Endometrial microvascular endothelial cells (primary cell): ENCODE measurements around the gene CTDP1. TPM values are rescaled to one million over a fixed set of nuclear protein-coding genes. Genes with fewer than 3 reads are reported as not detected.

Source experiments
- in situ Hi-C: cut with HindIII; loops from 2 replicates; pipeline ENCODE4 v1.10.0; 2017; ENCODE audit warnings: low sequenced_read_pairs, low pct_unique_long_range_greater_than_20kb; ENCODE audit errors: inconsistent ontology term
- total RNA-seq: library from RNA; depleted of rRNA; stranded (reverse); fragments of >200 nt; gene quantifications from one replicate; pipeline ENCODE4 v1.2.3, GENCODE V29; 2015; ENCODE audit errors: inconsistent ontology term

The CTDP1 gene
- total RNA-seq, 1 donor from 2014 or later: 26.1 TPM

DNA sequence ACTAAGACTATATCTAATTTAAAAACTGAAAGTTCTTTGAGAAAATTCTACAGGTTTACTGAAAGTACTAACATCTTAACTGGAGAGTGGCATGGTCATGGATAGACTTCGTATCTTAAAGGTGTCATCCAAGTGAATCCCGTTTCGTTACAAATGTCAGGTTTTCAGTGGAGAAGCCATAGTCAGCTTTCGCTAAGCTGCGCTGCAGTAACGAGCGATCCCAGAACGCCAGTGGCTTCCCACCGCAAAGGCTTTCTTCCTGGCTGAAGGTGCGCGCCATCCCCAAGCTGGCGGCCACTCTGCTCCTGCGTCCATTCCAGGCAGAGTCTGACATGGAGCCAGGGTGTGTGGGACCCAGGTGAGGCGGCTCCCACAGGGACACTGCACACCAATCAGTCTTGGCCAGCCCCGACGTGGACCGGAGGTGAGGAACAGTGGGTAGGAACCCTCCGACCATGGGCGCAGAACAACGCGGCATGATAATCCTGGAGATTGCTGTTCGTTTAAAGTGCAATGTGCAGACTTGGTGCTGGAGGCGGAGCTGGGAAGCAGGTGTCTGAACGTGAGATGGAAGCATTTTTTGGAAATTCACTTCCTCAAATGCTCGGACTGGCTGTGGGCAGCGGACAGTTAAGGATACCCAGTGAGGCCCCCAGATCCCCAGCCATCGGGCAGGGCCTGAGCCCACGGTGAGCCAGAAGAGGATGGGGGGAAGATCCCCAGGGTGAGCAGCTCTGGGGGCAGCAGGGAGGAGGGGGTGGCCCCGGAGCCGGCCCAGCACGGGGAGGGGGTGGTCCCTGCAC is 90.3 kb downstream of the CTDP1 start:
- in situ Hi-C loops: no loop called here

GRCh38 chr18:79770501-79770815 is 90.9 kb downstream of the CTDP1 start:
- in situ Hi-C loops: no loop called here

DNA sequence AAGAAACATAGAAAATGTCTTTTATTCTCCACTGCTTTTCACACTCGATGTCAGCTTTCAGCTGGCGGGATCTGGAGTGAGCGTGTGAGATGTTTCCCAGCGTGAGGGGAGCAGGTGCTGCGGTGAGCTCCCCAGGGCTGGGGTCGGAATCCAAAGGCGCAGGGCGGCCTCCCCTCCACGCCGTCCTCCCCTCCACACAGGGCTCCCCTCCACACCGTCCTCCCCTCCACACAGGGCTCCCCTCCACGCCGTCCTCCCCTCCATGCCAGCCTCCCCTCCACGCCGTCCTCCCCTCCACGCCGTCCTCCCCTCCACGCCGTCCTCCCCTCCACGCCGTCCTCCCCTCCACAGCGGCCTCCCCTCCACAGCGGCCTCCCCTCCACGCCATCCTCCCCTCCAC is 91.2 kb downstream of the CTDP1 start:
- in situ Hi-C loops: no loop called here

DNA sequence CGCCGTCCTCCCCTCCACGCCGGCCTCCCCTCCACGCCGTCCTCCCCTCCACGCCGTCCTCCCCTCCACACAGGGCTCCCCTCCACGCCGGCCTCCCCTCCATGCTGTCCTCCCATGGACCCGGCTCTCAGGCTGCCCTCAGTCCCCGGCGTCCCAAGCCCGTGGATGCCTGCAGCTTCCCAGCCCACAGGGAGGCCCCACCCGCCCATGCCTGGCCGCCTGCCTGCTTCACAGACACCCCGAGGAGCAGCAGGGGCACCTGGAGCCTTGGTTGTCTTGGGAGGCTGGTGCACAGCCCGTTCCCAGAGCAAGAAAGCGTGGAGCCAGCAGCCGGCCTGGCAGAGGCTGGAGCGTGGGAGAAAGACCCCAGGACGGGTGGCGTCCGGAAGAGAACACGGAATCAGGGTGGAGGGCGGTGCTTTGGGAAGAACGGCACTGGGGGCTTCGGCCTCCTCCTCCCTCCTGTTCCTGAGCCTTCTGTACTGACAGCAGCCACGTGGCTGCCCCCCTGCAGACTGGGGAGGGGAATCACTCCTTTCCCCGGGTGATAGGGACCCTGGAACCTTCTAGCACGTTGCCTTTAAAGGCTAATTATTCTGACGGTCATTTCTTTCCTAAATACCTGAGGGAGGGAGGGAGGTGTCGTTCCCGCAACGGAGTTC is 92.0 kb downstream of the CTDP1 start:
- in situ Hi-C loops: no loop called here

DNA sequence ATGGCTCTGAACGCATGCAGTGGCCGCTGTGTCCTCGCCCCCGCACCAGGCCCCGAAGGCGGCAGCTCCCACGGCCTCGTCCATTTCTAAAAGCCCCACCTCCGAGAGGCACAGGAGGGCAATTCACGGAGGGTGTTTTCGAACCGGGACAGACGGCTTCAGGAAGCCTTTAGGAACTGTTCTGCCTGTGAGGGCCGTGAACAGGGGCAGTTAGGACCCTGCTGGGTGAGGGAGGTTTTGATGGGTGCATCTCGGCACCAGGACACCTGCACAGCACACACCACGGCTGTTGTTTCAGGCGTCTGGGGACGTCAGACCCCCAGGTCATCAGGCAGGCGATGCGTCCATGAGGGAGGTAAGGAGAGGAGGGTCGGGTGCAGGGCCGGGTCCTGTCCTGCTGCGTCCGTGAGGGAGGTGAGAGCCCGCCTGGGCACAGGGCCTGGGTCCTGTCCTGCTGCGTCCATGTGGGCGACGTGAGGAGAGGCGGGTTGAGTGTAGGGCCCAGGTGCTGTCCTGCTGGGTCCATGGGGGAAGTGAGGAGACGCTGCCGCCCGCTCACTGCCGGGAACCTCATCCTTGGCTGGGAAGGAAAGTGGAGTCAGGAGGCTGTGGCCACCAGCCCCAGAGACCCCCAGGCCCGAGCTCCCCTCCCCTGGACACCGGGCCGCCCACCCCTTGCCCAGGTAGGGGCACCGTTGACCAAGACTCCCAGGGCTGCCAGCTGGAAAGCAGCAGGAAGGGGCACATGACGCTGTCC is 92.7 kb downstream of the CTDP1 start:
- in situ Hi-C loops: no loop called here

GRCh38 chr18:79772865-79773696 is 93.5 kb downstream of the CTDP1 start:
- in situ Hi-C loops: no loop called here

DNA sequence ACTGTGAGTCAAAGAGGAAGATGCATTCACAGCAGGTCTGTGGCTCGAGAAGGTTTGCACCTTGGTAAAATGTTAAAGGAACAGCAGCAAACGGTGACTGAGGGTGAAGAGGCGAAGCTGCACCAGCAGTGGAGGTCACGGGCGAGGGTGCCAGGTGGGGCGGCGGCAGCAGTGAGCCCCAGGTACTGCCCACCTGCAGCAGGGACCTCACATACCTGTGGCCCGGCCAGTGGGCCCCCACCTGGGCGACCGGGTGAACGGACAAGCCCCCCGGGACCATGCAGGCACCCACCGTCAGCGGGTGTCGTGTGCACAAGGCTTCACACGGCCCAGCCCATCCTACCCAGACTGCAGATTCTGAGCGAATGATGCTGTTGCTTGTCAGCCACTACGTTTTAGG is 94.5 kb downstream of the CTDP1 start:
- in situ Hi-C loops: no loop called here

- in situ Hi-C loops: no loop called here
These were observed 96.0 kb downstream of the CTDP1 start for GRCh38 chr18:79775441-79776221.

- in situ Hi-C loops: no loop called here
These were observed 97.1 kb downstream of the CTDP1 start for GRCh38 chr18:79776674-79777073.

DNA sequence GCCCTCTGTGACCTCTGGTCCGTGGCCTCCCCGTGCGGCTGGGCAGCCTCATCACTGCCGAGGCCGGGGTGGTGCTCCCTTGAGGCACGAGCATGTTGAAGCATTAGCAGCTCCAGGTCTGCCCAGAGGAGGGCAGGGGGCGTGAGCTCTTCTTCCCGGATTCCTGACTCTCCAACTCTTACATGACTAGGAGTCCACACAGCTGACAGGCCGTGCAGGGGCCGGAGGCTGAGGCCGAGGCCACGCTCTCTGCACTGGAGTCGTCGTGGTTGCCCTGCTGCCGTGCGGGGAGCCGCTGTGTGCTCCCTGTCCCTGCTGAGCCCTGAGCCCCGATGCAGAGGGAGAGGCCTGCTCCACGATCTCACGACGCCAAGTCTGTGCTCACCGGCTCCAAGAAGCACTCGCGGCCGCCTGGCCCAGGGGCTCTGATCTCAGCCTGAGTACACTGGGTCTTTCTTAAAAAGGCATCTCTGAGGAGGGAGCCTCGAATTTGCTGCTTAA is 98.7 kb downstream of the CTDP1 start:
- in situ Hi-C loops: no loop called here

DNA sequence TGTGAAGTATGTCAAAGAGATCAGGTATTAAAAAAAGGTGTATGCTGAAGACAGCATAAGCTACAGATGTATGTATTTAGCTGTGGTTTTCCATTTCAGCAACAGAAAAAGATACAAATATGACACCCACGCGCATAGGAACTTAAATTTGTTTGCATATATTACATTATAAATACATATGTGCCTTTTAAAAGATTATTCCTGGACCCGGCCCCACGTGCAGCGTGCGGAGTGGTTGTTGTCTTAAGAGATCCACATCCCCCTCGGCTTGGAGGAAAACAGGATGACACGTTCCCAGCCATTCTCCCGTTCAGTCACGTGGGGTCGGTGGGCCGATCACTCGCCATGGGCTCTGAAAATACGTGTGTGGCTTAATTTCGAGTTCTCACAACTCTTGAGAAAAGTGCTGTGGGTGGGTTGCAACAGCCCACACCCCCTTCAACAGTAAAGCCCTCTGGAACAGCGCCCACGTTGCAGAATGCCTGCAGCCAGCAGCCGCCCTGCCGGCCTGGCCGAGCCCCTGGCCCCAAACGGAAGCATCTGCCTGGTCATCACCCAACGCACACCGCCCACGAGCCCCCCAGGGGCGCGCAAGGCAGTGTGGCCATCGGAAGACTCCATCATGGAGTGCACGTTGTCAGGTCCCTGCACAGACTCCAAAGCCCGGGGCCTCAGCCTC is 99.6 kb downstream of the CTDP1 start:
- in situ Hi-C loops: no loop called here

- in situ Hi-C loops: no loop called here
These were observed 100.1 kb downstream of the CTDP1 start for GRCh38 chr18:79779700-79780190.

GRCh38 chr18:79780547-79780946 is 100.9 kb downstream of the CTDP1 start:
- in situ Hi-C loops: no loop called here

DNA sequence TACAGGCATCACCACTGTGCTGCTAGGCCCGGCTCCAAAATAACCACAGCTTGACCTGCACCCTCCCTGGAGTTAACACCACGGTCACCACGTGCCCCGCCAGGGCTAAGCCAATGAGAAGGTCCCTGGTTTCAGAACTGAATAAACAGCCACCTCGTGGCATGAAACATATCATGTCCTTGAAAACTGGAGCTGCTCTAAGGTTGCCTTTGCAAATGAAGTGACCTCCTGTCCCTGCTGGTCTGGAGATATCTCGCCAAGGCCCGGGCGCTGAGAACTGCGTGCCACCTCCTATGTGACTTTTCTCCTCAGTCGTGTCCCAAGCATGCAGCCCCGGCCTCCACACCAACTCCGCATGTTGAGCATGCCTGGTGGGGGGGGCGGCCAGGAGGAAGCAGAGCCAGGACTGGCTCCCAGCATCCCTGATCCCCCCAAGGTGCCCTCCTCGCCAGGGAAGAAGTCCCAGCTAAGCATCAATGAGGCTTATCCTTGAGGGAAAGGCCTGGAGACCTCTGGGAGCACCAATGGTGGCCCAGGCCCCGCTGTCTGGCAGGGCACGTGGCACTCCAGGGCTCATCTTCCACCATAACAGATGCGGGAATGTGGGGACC is 101.8 kb downstream of the CTDP1 start:
- in situ Hi-C loops: no loop called here

DNA sequence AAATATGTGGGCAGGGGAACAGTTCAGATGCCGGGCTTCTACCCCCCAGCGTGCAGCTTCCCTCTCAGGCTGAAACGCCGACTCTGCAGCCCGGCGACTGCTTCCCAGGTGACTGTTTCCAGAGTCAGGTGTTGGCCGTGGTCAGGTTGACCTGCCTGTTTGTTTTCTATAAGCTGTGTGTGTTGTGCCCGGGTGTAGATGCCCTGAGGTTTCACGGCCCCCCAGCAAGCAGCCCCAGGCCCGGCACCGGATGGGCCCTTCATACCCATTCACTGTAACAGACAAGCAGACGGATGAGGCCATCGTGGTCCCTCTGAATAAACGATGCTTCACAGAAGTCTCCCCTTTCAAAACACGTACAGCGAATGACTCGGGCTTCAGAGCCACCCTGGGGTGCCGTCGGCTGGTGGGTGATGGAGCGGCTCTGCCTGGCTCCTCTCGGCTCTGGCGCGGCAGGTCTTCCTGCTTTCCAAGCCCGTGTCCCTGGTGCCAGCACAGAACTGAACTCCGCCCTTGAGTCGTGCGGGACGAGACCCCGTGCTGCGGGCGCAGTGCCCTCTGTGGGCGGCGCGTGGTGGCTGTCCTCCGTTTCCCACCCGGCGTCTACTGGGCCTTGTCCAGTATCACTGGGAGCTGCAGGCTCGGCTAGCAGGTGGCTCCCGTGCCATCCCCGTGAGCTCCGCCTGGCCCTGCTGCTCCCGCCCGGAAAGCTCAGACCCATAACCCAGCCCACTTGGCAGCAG is 103.1 kb downstream of the CTDP1 start:
- in situ Hi-C loops: no loop called here

DNA sequence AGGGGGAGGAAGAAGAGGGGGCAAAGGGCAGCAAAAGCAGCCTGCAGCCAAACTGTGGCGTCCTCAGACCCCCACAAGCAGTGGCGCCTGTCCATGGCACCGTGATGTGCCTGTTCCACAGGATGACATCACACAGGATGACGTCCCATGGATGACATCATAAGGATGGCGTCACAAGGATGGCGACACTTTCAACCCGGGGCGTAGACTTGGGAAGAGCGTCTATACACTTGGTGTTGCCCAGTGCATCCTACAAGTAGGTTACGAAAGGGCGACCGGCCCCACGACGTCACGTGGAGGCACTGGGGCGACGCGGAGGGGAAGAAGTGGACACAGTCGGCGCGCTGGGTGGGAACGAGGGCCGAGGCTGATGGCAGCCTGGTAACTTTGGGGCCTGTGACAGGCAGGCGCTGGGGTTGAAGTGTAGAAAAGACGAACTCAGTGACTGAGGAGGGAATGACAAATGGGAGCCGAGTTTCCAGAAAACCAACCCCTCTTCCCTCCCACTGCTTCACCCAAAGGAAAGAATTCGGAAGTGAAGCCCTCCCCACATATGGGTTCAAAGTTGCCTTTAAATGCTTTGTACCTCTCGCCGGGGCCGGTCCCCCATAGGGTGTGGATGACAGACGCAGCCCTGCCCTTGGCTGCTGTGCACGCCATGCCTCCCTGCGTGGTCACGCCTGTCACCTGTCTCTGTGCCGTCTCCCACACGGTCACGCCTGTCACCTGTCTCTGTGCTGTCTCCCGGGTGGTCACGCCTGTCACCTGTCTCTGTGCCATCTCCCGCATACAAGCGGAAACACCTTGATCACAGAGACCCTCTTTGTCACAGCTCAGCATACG is 104.7 kb downstream of the CTDP1 start:
- in situ Hi-C loops: no loop called here
